Immature natural killer cell (primary cell): Measurements from ENCODE around the gene FNDC3B. TPM values are rescaled to one million over a fixed set of nuclear protein-coding genes. Genes with fewer than 3 reads are reported as not detected.

Experiments
- DNase-seq, 3 donors: peaks; one replicate each; pipeline ENCODE4 v3.0.0; 2022; ENCODE audit warnings: mixed read lengths in 1 of 3
- H3K27ac Mint-ChIP-seq, 6 donors: one replicate each; pipeline ENCODE4 v1.8.0; 2020; ENCODE audit warnings: mixed read lengths in 6 of 6, mild to moderate bottlenecking in 5 of 6, inconsistent platforms in 4 of 6, moderate library complexity in 3 of 6
- H3K27me3 Mint-ChIP-seq, 3 donors: one replicate each; pipeline ENCODE4 v1.8.0; 2020 to 2021; ENCODE audit warnings: low read depth in 3 of 3, mild to moderate bottlenecking in 3 of 3, mixed read lengths in 3 of 3, moderate library complexity in 3 of 3, inconsistent platforms in 1 of 3
- H3K36me3 Mint-ChIP-seq, 3 donors: one replicate each; pipeline ENCODE4 v1.8.0; 2020; ENCODE audit warnings: mixed read lengths in 3 of 3, inconsistent platforms in 2 of 3, mild to moderate bottlenecking in 2 of 3
- H3K4me1 Mint-ChIP-seq, 2 donors: one replicate each; pipeline ENCODE4 v1.8.0; 2020; ENCODE audit warnings: inconsistent platforms in 2 of 2, mild to moderate bottlenecking in 2 of 2, mixed read lengths in 2 of 2, moderate library complexity in 1 of 2
- H3K4me3 Mint-ChIP-seq, 5 donors: one replicate each; pipeline ENCODE4 v1.8.0; 2020; ENCODE audit warnings: mild to moderate bottlenecking in 5 of 5, mixed read lengths in 5 of 5, inconsistent platforms in 3 of 5, moderate library complexity in 3 of 5
- H3K9me3 Mint-ChIP-seq, 6 donors: one replicate each; pipeline ENCODE4 v1.8.0; 2020; ENCODE audit warnings: mild to moderate bottlenecking in 6 of 6, mixed read lengths in 6 of 6, inconsistent platforms in 4 of 6, moderate library complexity in 3 of 6
- polyA plus RNA-seq, 3 donors: library from polyadenylated mRNA; unstranded; fragments of 300-500 nt; fragmentation: Illumina TruSeq; gene quantifications; one replicate each; pipeline ENCODE4 v1.2.3, GENCODE V29; 2021

FNDC3B gene
- polyA plus RNA-seq, 3 donors from 2014 or later, result 19.7 to 46.1 (median 24.4) TPM

- Mint-ChIP-seq H3K36me3 (peaks cover 0 to 4% (median 3%) of the 10 kb centered on the region in 3 donors), H3K4me3 (no peak overlapping the region), H3K4me1 (peaks cover 93 to 100% of the 10 kb centered on the region in 2 donors), H3K27me3 (peaks cover 0 to 1% (median 0%) of the 10 kb centered on the region in 3 donors), H3K27ac (peak overlapping the region in 1 of 6 donors; percentile 51), H3K9me3 (no peaks in the 10 kb centered on the region)
- DNase-seq, result no peak
Measured at GRCh38 chr3:172100482-172100881, 61.1 kb downstream of the FNDC3B start.

- peak overlapping the region; percentile 22 to 83 (median 58) for H3K4me3 Mint-ChIP-seq
- DNase-seq, result no peak
- peaks cover 0 to 4% (median 3%) of the 10 kb centered on the region in 3 donors for H3K27me3 Mint-ChIP-seq
- H3K4me1 Mint-ChIP-seq, result peaks cover 93 to 100% of the 10 kb centered on the region in 2 donors
- peaks cover 0 to 4% (median 3%) of the 10 kb centered on the region in 3 donors for H3K36me3 Mint-ChIP-seq
- H3K9me3 Mint-ChIP-seq, result no peaks in the 10 kb centered on the region
- H3K27ac Mint-ChIP-seq, result peak overlapping the region in 3 of 6 donors; percentile 51 to 91 (median 63)
Measured at GRCh38 chr3:172101107-172101506, 61.7 kb downstream of the FNDC3B start.

DNA sequence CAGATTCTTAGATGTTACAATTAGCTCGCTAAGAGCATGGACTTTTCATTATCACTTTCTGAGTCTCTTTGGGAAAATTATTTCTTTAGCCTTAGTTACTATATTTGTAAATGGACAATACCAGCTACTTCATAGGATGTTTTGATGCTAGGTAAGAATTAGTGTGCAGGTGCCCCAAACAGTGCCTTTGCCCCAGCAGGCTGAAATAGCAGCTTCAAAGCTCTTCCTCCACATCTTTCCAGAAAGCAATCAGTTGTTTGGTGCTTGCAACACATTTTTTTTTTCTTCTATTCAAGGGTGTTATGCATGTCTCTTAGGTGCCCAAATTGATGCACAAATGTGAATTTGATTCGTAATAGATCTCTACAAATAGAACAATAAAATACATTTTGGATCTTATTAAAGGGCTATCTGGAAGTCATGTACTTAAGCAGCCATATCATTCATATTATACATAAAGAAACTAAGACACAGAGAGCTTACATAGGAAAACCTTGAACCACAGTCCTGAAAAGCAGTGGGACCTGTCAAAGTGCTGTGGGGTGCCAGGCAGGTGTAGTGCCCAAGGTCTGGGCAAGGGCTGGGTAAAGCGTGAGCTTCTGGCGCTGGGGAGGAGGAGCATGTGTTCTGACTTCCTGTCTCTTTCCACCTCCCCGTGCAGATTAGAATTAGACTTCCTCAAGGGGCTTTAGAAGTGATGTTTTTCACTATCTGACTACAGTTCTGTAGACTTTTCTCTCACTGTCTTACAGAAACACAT is 62.9 kb downstream of the FNDC3B start:
- no peaks in the 10 kb centered on the region for H3K9me3 Mint-ChIP-seq
- H3K27ac Mint-ChIP-seq, result peak overlapping the region; percentile 72 to 92 (median 88)
- H3K4me1 Mint-ChIP-seq, result peaks cover 93 to 100% of the 10 kb centered on the region in 2 donors
- peak; percentile 47 to 51 (median 50) for DNase-seq
- peaks cover 0 to 4% (median 0%) of the 10 kb centered on the region in 3 donors for H3K36me3 Mint-ChIP-seq
- H3K27me3 Mint-ChIP-seq, result peaks cover 5 to 11% (median 9%) of the 10 kb centered on the region in 3 donors
- peak overlapping the region; percentile 64 to 83 (median 77) for H3K4me3 Mint-ChIP-seq

DNA sequence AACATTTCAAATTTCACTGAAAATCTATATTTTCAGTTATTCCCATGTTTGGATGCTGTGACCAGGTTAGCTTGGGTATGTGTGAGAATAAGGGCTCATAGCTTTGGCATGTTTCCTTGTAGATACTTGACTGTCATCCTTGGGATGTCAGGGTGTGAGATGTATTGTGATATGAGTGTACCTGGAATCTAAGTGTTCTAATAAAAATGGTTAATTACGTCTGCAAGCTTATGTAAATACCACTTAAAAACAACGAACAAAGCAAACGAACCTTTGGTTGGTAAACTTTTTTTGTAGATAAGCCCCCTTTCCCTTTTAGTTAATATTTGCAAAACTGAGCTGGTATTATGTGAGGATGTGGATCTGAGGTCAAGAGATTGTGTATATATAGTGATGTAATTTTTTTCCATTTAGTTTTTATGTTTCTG is 63.5 kb downstream of the FNDC3B start:
- no peak for DNase-seq
- peaks cover 10 to 15% (median 12%) of the 10 kb centered on the region in 3 donors for H3K27me3 Mint-ChIP-seq
- peaks cover 95 to 100% of the 10 kb centered on the region in 2 donors for H3K4me1 Mint-ChIP-seq
- no peaks in the 10 kb centered on the region for H3K9me3 Mint-ChIP-seq
- peaks cover 0 to 4% (median 0%) of the 10 kb centered on the region in 3 donors for H3K36me3 Mint-ChIP-seq
- peak overlapping the region; percentile 72 to 92 (median 88) for H3K27ac Mint-ChIP-seq
- peak overlapping the region; percentile 64 to 83 (median 77) for H3K4me3 Mint-ChIP-seq

DNA sequence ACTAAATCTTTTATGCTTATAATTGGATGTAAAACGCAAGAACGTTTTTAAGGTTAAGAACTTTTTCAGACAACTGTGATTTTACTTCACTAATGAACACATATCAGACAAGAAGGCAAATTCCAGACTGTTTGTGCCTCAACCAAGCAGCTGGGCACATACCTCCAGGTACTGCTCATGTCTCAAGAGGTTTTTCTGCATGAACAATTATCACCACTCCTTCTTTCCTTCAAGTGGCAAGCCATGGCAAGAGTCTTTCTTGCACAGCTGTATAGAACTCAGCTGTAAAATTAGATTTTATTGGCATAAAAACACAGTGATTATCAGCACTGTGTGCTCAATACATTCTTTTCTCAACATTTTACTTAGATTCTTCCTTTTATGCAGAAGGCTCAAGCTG is 64.3 kb downstream of the FNDC3B start:
- peak overlapping the region in 2 of 5 donors; percentile 8 to 29 for H3K4me3 Mint-ChIP-seq
- peaks cover 10 to 16% (median 15%) of the 10 kb centered on the region in 3 donors for H3K27me3 Mint-ChIP-seq
- DNase-seq, result no peak
- H3K9me3 Mint-ChIP-seq, result no peaks in the 10 kb centered on the region
- peaks cover 95 to 100% of the 10 kb centered on the region in 2 donors for H3K4me1 Mint-ChIP-seq
- H3K27ac Mint-ChIP-seq, result peak overlapping the region; percentile 23 to 91 (median 64)
- H3K36me3 Mint-ChIP-seq, result peaks cover 0 to 4% (median 0%) of the 10 kb centered on the region in 3 donors

DNA sequence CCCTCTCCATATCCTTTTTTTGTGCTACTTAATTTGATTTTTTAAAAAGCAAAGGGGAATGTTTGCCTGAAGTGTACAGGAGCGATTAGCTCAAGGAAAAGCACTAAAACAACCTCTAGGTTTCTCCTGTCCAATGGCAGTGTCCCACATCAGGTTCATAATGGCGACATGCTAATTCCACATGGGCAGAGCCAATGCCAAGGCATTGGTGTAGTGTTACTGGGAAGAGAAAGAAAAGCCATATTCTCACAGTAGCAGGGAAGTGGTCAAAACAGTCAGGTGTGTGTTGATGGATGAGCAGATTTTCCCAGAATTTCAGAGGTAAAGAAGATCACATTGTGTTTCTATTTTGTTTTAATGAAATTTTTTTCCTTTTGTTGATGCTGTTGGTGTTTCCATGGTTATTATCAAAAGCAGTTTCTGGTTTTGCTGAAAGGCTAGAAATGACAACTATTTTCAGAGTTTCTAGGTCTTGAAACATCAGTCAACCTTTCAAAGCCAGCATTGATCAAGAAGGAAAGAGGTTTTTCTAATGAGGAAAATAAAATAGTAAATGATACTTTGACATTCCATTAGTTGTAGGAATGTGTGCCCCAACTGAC is 65.2 kb downstream of the FNDC3B start:
- Mint-ChIP-seq H3K27me3 (peaks cover 10 to 18% (median 15%) of the 10 kb centered on the region in 3 donors), H3K4me1 (peaks cover 93 to 100% of the 10 kb centered on the region in 2 donors), H3K27ac (peak overlapping the region in 3 of 6 donors; percentile 44 to 73 (median 70)), H3K9me3 (no peaks in the 10 kb centered on the region), H3K36me3 (no peaks in the 10 kb centered on the region), H3K4me3 (peak overlapping the region in 4 of 5 donors; percentile 33 to 53 (median 44))
- no peak for DNase-seq

DNA sequence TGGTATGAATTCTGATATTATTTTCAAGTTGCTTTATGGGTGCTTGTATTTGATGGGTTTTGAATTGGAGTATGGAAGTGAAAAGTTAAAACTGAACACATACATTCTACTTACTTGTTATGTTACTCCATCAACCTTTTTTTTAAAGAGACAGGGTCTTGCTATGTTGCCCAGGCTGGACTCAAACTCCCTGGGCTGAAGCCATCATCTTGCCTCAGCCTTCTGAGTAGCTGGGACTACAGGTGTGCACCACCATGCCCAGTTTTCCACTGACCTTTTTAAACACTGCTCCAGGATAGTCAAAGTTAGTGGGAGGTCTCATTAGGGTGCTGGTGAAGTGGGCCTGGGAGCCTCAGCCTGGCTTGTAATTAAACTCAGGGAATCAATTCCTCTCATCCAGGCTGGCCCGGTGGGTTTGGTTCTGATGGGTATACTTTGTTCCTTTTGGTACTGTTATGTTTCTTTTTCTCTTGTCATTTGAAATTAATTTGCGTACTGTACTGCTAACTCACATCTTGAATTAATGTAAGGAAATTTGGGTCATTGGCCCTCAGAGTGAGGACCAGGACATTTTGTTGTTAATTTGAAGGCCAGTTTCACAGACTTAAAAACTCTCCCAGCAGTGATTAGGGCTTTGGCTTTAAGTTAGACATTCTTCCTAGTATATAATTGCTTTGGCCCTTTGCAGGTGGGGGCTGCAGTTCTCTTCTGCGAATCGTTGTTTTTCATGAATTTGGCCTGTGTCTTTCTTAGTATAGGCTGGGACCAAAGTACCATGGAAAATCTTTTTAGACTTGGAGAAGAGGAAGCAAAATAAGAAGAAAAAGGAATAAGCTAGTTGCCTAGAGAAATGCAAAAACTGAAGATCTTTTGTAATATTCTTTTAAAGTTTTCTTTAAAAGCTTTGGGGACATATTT is 66.9 kb downstream of the FNDC3B start:
- Mint-ChIP-seq H3K27ac (peak overlapping the region; percentile 92 to 98 (median 96)), H3K4me1 (peaks cover 93 to 97% of the 10 kb centered on the region in 2 donors), H3K36me3 (no peaks in the 10 kb centered on the region), H3K4me3 (peak overlapping the region; percentile 78 to 95 (median 88)), H3K9me3 (no peaks in the 10 kb centered on the region), H3K27me3 (peaks cover 10 to 18% (median 15%) of the 10 kb centered on the region in 3 donors)
- no peak for DNase-seq

DNA sequence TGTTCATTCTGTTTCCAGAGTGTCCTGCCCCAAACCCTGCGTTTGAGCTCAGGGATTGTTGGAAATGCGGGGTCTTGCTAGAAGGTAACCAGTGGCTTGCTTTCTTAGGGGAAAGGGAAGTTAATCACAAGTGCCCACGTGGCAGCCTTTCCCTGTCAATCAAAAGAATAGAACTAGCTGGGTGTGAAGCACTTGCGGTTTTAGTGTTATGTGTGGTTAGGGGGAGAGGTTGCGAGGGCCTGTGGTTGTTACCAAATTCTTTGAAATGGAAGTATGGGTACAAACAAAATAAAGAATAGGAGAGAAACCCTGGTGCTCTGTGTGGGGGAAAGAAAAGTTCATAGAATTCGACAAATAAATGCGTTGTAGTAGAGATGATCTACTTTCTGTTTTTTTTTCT is 67.6 kb downstream of the FNDC3B start:
- peaks cover 10 to 18% (median 15%) of the 10 kb centered on the region in 3 donors for H3K27me3 Mint-ChIP-seq
- peaks cover 92 to 96% of the 10 kb centered on the region in 2 donors for H3K4me1 Mint-ChIP-seq
- H3K36me3 Mint-ChIP-seq, result no peaks in the 10 kb centered on the region
- peak overlapping the region; percentile 78 to 95 (median 88) for H3K4me3 Mint-ChIP-seq
- peak overlapping the region; percentile 92 to 98 (median 96) for H3K27ac Mint-ChIP-seq
- H3K9me3 Mint-ChIP-seq, result no peaks in the 10 kb centered on the region
- DNase-seq, result peak; percentile 91 to 93 (median 91)

GRCh38 chr3:172107403-172107802 is 68.0 kb downstream of the FNDC3B start:
- peak; percentile 81 to 84 (median 84) for DNase-seq
- Mint-ChIP-seq H3K27ac (peak overlapping the region; percentile 92 to 98 (median 96)), H3K27me3 (peaks cover 10 to 18% (median 15%) of the 10 kb centered on the region in 3 donors)

DNA sequence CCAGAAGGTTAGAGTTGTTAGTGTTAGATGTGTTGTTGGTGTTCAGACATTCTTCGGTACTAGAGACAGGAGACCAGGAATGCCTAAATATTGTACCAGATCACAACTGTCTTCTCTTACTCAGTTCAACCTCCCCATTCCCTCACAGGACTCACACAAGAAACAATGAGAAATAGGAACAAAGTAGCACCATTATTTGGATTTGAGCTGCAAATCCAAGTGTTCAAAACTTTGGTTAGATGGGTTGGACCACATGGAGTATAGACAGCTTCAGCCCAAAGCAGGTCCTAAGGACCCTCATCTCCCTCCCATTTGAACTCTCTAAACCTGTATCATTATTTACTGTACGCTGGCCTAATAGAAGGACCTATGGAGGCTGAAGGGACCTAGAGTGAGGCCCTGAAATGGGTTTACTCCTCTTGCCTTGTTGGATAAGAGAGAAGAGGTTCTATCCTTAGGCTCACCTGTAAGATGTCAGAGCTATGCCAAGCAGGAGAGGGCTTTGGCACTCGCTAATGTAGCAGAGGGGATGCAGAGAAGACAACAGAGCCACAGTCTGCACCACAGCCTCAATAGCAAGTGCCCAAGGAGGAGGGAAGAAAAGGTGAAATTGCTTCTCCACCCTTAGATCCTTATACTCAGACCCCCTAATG is 70.9 kb downstream of the FNDC3B start:
- peak overlapping the region in 2 of 5 donors; percentile 18 to 73 for H3K4me3 Mint-ChIP-seq
- DNase-seq, result no peak
- peaks cover 9 to 18% (median 16%) of the 10 kb centered on the region in 3 donors for H3K36me3 Mint-ChIP-seq
- H3K27ac Mint-ChIP-seq, result peak overlapping the region; percentile 41 to 97 (median 85)
- H3K27me3 Mint-ChIP-seq, result peaks cover 10 to 18% (median 15%) of the 10 kb centered on the region in 3 donors
- H3K9me3 Mint-ChIP-seq, result no peaks in the 10 kb centered on the region
- peaks cover 83 to 96% of the 10 kb centered on the region in 2 donors for H3K4me1 Mint-ChIP-seq

More at GRCh38 chr3:172107403-172107802, 68.0 kb downstream of the FNDC3B start:
- H3K9me3 Mint-ChIP-seq, result no peaks in the 10 kb centered on the region
- H3K4me3 Mint-ChIP-seq, result peak overlapping the region; percentile 78 to 95 (median 88)
- H3K4me1 Mint-ChIP-seq, result peaks cover 91 to 96% of the 10 kb centered on the region in 2 donors
- H3K36me3 Mint-ChIP-seq, result no peaks in the 10 kb centered on the region

GRCh38 chr3:172111163-172111562 is 71.8 kb downstream of the FNDC3B start:
- Mint-ChIP-seq H3K4me1 (peaks cover 77 to 96% of the 10 kb centered on the region in 2 donors), H3K4me3 (no peak overlapping the region), H3K9me3 (no peaks in the 10 kb centered on the region), H3K27ac (no peak overlapping the region), H3K27me3 (peaks cover 10 to 14% (median 12%) of the 10 kb centered on the region in 3 donors), H3K36me3 (peaks cover 14 to 27% (median 21%) of the 10 kb centered on the region in 3 donors)
- DNase-seq, result no peak

DNA sequence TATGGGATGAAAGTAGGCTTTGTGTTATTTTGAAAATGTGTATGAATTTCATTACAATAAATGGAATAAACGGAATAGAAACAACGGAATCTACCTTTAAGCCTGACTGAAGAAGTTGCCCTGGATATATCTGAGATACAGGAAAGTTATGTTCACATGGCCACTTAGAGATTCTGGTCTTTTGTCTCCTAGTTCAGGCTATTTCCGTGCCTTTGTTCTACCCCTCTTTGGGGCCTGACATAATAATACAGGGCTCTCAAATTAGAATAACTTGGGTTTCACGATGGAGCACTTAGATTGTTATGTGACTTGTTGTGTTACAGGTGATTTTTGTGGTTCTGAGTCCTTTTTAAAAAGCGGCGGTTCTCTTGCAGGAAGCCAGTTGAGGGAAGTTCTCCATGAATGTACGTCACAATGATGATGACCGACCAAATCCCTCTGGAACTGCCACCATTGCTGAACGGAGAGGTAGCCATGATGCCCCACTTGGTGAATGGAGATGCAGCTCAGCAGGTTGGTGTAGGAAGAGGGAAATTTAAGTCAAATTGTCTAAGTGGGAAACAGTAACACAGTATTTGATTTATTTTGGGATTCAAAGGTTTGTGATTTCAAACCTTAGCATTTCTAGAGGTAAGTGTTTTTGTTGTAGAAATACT is 72.8 kb downstream of the FNDC3B start:
- peaks cover 6 to 8% (median 8%) of the 10 kb centered on the region in 3 donors for H3K27me3 Mint-ChIP-seq
- peak overlapping the region in 3 of 6 donors; percentile 48 to 67 (median 67) for H3K27ac Mint-ChIP-seq
- peaks cover 73 to 96% of the 10 kb centered on the region in 2 donors for H3K4me1 Mint-ChIP-seq
- no peak overlapping the region for H3K4me3 Mint-ChIP-seq
- no peak for DNase-seq
- H3K36me3 Mint-ChIP-seq, result peaks cover 14 to 36% (median 26%) of the 10 kb centered on the region in 3 donors
- no peaks in the 10 kb centered on the region for H3K9me3 Mint-ChIP-seq
